RPMI7951 (cell line): Measurements from ENCODE around the gene IMMP2L. TPM values are rescaled to one million over a fixed set of nuclear protein-coding genes. Genes with fewer than 3 reads are reported as not detected.
A peak's percentile ranks its signal among the peaks of the same experiment; 100 is the strongest.

Source experiments
- DNase-seq: peaks from one replicate; pipeline ENCODE4 v3.0.0-alpha.2; 2012; ENCODE audit warnings: low read depth
- total RNA-seq: library from RNA; depleted of rRNA; stranded (reverse); fragments of >200 nt; shearing (Covaris generic); gene quantifications from 2 replicates; pipeline ENCODE4 v1.2.3, GENCODE V29; 2014

IMMP2L gene
- total RNA-seq, 1 experiment from 2014 or later, result 10.5 TPM

DNA sequence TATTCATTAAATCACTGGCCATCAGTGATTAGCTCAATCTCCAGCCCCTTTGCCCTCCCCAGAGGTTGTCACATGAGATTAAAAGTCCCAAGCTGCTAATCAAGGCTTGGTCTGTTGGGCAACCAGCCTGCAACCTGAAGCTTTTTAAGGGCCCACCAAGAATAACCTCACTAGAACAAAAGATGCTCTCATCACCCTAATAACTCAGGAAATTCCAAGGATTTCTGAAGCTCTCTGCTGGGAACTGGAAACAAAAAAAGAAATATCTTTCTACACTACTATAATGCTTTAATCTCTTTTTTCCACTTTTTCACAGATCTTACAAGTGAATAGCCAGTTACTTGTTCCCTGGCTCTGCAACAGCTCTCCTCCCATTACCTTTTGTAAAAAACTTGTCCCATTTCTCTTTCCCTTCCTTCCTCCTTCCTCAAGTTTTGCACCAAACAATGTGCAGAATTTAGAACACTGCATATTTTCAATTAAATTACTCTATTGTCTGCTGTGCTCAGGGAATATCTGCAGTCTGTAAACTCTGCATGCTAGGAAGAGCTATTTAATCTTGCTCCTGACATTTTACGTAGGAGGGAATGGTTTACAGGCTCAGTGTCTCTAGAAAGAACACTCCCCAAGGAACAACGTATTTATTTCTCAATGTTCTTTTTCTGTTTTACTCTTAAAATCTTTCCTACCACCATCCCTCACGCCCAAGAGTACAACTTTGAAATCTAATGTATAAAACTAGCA is 169.1 kb downstream of the IMMP2L start:
- peak; percentile 38 for DNase-seq

GRCh38 chr7:111392294-111392693 is 170.0 kb downstream of the IMMP2L start:
- no peak for DNase-seq

GRCh38 chr7:111390000-111390399 is 172.3 kb downstream of the IMMP2L start:
- no peak for DNase-seq

DNA sequence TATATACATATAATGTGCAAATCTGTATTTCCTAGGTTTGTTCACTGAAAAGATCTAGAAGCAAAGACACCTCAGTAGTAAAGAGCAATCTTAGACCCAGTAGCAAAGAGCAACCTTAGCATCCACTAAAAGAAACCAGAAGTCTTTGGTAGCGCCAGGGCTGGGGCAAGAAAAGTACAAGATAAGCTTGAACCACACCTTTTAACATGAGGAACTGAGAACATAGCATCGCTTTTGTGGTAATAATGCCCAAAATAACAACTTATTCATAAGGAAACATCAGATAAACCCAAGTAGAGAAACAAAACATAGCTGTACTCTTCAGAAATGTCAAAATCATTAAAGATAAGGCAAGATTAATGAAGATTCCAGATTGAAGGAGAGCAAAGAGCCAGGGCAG is 173.4 kb downstream of the IMMP2L start:
- no peak for DNase-seq

GRCh38 chr7:111388016-111388415 is 174.3 kb downstream of the IMMP2L start:
- DNase-seq, result no peak

- DNase-seq, result no peak
Measured at GRCh38 chr7:111384065-111384891, 178.0 kb downstream of the IMMP2L start.

- no peak for DNase-seq
Measured at GRCh38 chr7:111383133-111383532, 179.2 kb downstream of the IMMP2L start.

DNA sequence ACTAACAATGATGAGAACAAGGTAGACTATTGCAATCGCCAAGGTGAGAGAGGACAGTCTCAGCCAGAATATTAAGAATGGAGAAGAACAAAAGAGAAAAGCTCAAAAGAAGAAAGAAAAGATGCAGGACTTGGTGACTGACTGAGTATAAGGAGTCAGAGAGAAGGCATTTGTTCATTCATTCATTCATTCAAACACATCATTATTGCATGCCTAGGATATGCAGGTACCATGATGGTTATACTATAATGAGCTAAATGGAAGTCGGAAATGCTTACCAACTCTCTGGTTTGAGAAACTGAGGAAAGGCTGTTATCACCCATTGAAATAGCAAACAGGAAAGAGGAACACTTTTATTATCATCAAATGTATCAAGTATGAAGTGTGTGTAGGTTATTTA is 180.7 kb downstream of the IMMP2L start:
- DNase-seq, result no peak

DNA sequence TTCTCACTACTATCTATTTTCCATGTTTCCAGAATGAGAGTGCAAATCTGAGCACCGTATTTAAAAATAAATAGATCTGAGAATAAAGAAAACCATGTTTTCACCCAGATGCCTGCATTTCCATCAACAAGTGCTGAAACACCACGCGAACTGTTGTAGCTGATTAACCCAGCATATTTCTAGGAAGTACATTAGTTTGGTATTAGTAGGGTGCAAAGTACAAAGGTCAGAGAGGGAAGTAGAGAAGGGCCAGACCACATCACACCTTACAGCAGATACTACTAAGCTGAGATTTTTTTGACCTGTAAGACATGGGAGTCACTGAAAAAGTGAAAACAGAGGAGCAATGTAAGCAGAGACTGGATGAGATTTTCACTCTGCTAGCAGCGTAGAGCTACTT is 181.3 kb downstream of the IMMP2L start:
- DNase-seq, result no peak

DNA sequence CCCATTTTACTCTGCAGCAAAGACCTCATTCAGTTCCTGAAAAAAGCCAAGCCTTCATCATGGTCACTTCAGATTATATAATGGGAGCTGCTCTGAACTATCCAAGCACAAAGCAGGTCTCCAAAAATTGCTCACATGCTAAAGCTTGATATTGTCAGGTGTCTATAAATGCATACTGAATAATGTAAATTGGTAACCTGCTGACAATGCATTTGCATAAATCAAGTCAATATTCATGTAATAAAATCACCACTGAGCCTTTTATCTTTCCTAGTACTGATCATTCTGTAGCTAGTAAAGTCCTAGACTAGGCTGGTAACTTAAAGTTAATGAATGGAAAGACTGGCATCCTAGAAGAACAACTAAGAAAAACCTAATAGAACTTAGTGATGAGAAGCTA is 188.3 kb downstream of the IMMP2L start:
- no peak for DNase-seq

DNA sequence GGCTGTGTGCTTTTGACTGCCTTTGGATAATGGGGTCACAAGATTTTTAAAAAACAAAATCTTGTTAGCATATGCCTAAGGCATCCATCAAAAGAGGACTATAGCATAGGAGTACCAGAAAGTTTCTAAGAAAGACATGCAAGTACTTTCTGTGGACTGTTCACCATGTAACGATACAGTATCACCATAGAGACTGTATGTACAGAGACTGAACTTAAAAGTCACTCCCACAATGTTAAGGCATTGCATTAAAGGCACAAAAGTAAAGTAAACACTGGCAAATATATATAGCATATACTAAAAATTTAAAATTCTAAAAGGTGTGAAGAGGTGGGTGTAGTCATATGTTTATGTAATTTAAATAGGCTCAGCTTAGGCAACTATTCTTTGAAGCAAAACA is 190.9 kb downstream of the IMMP2L start:
- no peak for DNase-seq

DNA sequence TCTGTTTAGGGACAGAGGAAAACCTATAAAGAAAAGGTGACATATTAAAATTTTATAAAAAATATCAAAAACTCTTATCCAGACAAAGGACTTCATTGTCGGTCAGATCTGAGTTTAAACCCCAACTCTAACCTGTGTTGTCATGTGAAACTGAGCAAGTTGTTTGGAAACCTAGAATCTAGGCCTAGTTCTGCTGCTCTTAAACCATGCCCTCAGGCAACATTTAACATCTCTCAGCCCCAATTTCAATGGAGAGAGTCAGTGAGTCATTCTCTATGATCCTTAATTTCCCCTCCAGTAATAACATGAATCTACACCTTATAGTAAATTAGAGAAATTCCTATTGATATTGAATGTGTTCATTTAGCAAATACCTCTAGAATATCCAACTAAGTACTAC is 192.3 kb downstream of the IMMP2L start:
- DNase-seq, result peak; percentile 13

- no peak for DNase-seq
Measured at GRCh38 chr7:111368381-111369065, 193.8 kb downstream of the IMMP2L start.

DNA sequence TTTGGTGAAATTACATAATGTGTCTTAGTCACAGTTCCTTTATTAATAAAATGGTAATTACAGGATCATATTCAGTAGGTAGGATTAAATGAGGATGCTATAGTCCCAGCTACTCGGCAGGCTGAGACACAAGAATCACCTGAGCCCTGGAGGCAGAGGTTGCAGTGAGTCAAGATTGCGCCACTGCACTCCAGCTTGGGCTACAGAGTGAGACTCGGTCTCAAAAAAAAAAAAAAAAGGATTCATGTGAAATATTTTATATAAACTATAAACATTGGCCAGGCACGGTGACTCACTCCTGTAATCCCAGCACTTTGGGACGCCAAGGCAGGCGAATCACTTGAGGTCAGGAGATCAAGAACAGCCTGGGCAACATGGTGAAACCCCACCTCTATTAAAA is 197.9 kb downstream of the IMMP2L start:
- DNase-seq, result peak; percentile 15

DNA sequence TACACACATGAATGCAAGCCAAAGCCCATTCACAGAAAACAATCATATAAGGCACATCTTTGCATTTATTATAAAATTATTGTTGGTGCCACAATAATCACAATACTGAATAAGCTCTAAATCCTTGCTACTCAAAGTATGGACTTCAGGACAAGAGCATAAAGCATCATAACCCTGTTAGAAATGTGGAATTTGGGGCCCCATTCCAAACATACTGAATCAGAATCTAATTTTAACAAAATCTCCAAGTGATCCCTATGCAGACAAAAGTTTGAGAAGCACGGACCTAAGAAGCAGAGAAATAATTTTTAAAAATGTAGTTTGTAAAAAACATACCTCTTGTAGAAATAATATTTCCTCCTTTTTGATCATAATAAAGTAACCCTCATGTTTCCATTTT is 199.2 kb downstream of the IMMP2L start:
- DNase-seq, result peak; percentile 17

DNA sequence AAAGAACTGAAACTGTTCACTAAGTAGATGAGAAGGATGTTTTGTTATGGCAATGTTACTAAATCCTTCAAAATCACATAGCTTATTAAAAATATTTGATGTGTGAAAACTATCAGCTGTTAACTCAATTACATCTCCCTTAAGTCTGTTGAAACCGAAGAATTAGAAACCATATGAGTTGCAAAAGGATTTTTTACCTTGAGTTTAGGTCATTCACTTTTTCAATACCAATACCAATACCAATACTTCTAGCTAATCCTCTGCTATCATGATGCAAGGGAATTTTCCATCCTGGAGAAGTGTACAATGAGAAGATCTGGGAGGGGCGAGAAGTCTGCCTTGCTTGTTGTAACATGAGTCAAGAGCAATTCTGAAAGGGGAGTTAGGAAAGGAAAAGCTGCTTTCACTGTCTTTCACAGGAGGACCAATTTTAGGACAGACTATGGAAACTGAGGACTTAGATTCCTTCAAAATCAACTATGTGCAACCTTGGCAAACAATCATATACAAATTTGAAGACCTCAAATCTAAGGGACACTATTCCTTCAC is 199.7 kb downstream of the IMMP2L start:
- DNase-seq, result peak; percentile 17

GRCh38 chr7:111358915-111359314 is 203.4 kb downstream of the IMMP2L start:
- DNase-seq, result no peak

DNA sequence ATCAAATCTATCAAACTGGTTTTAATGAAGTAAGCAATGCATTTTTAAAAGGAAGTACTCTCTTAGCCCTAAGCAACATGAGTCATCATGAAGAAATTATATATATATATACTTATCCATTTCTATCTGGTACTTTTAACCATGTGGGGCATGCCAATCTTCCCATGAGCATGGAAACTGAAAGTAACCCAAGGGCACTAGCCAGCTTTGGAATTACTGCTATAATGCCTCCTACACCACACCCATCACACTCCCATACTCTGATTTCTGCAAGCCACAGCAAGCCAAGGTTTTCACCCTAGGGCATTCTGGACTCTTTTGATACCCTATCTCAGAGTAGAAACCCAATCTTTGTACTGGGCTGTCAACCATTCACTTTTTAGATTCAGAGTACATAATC is 204.6 kb downstream of the IMMP2L start:
- peak; percentile 71 for DNase-seq

DNA sequence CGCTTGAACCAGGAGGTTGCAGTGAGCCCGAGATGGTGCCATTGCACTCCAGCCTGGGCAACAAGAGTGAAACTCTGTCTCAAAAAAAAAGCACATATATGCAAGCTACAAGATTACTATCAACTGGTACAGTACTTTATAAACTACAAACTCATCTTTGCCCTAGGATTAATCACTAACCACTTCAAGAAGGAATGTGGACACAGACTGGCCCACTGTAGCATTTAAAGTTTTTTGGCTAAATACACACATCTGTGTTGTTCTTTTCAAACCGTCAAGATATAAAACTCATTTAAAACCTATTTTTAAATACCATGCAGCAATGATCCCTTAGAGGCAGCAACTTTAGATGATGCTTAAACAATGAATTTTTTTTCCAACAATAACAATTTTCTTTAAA is 205.4 kb downstream of the IMMP2L start:
- peak; percentile 31 for DNase-seq

GRCh38 chr7:111352319-111352718 is 210.0 kb downstream of the IMMP2L start:
- no peak for DNase-seq

DNA sequence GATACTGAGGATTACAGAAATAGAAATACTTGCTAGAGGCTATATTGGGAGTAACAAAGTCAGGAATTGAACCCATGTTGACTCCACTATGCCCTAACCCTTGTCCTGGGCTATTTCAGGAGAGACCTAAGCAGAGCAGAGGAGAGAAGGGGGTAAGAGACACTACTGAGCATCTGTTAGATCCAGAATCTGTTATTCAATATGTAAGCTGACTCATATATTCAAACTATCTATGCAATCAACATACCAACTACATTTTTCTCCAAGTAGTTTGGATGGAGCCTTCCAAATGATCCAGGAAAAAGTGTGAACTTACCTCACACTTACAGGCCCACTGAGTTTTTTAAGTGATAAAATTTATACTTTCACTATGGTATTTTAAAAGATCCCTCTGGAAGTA is 216.1 kb downstream of the IMMP2L start:
- no peak for DNase-seq

GRCh38 chr7:111343017-111343416 is 219.3 kb downstream of the IMMP2L start:
- DNase-seq, result no peak
